GM21619 (cell line): ENCODE data around the gene SBF2.

ENCODE experiments used
- ATAC-seq: cut with Tn5 transposase; IDR thresholded peaks from one replicate; pipeline ENCODE4 v1.9.1; 2021; ENCODE audit not compliant: unreplicated experiment

SBF2 gene

DNA sequence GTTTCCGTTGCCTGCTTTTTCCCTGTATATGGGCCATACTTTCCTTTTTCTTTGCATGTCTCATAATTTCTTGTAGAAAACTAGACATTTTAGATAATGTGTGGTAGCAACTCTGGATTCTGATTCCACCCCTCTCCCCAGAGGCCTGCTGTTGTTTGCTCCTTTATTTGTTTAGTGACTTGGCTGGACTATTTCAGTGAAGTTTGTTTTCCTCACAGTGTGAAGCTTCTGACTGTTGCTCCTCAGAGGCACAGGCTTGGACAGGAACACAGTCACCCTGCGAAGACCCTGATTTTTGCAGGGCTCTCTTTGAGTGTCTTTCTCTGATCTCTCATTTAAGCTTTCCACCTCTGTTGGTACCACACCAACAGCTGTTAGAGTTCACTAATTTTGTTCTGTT lies 557.7 kb downstream of the SBF2 start:
- no peak for ATAC-seq

DNA sequence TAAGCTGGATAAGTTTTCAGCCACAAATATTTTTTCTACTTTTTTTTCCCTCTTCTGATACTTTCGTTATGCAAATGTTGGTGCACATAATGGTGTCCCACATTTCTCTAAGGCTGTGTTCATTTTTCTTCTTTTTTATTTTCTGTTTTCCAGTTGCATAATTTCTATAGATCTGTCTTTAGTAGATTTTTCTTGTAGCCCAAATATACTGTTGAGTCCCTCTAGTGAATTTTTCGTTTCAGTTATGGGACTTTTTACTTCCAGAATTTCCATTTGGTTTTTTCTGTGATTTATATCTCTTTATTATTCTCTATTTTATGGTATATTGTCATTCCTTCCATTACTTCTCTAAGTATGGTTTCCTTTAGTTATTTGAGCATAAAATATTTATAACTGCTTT lies 558.1 kb downstream of the SBF2 start:
- ATAC-seq: no peak

DNA sequence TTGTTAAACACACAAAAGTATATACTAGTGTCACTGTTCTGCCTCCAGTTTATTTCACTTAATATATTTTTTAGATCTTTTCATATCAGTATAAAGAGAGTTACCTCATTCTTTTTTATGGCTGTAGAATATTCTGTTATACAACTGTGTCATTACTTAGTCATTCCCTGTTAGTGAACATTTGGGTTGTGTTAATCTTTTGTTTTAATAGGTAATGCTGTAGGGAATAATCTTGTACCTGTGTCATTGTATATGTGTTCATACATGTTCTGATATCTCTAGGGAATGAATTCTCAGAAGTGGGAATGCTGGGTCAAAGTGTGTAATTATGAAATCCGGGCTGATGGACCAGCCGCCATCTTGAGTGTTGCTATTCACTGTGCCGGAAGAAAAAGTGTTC lies 558.8 kb downstream of the SBF2 start:
- ATAC-seq: no peak

DNA sequence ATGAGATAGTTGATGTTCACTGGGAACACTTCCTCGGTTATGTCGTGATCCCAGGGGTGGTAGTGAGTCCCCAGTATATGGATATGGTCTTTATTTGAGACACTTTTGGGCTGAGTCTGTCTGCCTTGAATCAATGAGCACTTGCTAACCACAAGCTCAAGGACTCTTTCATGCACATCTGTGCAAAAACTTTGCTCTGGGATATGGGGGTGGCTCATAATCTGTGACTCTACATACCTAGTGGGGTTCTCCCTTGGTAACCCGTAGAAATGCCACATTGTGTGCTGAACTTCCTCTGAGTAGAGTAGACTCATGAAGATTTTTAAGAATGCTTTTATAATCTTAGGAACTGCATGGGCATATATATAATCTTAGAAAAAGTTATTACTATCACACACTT lies 560.8 kb downstream of the SBF2 start:
- no peak for ATAC-seq

DNA sequence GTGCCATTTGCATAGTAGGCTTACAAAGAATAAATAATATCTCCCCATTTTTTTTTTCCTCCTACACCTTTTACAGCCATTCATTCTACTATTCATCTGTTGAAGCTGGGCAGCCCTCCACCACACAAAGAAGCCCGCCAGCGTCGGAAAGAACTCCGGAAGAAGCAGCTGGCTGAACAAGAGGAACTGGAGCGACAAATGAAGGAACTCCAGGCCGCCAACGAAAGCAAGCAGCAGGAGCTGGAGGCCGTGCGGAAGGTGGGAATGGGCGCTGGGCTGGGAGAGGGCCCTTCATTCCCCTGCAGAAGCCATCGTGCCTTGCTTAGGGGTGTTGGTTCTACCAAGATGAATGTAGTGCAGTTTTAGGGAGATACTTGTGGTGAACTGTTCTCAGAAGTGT lies 561.6 kb downstream of the SBF2 start:
- ATAC-seq: no peak

DNA sequence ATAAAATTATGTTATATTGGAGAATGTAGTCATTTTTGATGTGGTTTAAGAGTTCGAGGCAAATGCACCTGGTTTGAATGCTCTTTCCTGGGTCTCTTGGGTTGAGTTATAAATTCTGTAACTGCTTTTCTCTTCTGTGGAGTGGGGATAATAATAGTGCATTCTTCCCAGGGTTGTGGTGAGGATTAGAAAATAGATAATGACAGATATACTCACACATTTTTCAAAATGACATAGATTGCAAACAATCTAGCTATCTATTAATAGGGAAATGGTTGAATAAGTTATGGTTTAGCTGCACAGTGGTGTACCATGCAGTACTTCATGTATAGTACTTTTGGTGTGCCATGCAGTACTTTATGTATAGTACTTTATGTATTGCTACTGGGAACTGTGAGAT lies 562.8 kb downstream of the SBF2 start:
- no peak for ATAC-seq
